GDM1 (cell line): Measurements from ENCODE around the gene INIP.

ENCODE experiments used
- DNase-seq: peaks from one replicate; lab custom pipeline; 2025; lab: John Stamatoyannopoulos, UW

INIP gene

DNA sequence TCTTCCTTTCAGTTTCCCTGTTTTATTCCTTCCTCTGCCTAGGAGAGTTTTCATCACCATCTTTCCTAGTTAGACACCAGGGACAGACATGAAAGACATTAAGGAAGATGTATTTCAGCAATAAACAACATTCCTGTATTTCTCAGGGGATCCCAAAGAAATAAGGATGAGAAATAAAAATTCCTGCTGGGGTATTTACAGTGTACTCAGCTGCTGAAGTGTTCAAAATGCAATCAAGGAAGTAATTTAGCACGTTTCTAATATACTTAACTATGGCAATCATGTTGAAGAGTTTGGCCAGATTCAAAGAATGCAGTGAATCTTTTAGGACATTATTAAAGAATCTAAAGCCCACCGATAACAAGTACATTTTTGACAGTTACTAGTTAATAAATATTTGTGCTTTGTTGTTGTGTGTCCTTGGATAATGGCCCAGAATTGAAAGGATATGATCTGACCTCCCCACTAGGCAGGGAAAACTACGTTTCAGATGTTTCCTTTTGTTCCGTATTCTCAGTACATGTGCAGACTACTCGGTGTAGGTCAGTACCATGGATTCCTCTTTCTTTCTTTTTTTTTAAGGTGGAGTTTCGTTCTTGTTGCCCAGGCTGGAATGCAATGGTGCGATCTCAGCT lies 46.8 kb downstream of the INIP start:
- no peak for DNase-seq

DNA sequence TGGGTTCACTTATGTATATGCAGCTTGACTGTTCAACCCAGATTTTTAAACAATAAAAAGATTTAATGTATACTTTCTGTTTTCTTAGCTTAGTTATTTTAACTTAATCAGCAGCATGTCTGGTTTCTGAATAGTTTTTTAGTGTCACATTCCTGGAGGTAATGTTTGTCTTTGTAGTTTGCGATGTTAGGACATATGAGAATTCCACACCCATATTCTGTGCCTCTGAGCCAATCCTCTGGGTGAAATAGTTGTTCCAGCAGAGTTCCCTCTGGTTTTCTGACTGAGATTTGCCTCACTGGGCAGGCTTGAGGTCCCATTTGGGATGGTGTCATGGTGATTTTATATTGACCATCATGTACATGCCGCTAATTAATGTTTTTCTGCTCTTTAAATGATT lies 48.6 kb downstream of the INIP start:
- no peak for DNase-seq

- no peak for DNase-seq
Observed at GRCh38 chr9:112665347-112665746, 52.6 kb downstream of the INIP start.

GRCh38 chr9:112664531-112664930 lies 53.4 kb downstream of the INIP start:
- DNase-seq: no peak

- no peak for DNase-seq
Observed at GRCh38 chr9:112663681-112664080, 54.2 kb downstream of the INIP start.

DNA sequence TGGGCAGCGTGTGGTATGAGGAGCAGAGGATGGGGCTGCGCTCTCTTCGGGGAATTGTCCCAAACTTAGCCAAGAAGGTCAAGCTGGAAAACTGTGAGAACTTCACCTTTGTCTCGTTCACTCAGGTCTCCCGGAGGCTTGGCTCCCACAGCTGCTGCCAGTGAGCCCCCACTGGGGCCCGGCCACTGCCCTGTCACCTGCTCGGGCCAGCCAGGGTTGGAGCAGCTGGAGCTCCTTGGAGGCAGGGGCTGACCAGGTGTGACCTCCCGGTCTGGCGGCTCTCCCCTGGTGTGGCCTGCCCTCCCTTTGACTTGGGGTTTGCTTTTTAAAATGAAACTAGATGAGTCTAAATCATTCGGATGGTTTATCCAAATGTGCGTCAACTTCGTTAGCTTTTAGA lies 58.0 kb downstream of the INIP start:
- DNase-seq: no peak

DNA sequence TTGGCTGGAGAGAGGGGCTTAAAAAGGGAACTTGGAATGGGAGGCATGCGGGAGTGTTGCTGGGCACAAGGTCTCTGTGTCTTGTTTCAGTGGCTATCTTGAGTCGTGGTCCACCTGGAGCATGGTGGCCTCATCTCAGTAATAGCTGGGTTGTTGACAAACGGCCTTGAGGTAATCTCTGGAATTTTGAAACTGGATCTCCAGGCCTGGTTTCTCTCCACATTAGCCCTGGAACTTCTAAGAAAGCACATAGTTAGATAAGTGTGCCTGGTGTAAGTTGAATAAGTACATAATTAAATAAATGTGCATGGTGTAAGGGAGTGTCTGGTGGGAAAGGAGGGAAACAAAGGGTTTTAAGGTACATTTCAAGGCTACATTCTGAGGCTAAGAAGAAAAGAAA lies 62.2 kb downstream of the INIP start:
- DNase-seq: no peak

DNA sequence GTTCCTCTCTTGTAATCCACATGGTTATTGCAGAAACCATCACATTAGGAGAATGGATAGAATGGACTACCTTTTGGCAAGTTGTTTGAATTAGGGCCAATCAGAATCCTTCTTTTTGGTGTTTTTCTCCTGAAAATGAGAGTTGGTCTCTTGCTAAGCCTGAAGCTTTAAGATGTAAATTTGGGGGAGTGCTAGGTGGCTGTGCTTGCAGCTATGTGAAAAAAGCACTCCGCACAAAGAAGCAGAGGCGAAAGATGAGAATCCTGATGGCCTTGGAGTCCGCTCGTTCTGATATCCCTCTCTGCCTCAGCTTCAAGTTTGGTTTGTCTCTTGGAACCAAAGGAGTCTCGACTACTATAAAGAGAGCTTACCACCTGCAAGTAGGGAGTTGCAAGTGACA lies 63.6 kb downstream of the INIP start:
- no peak for DNase-seq

GRCh38 chr9:112648624-112649023 lies 69.3 kb downstream of the INIP start:
- DNase-seq: no peak

DNA sequence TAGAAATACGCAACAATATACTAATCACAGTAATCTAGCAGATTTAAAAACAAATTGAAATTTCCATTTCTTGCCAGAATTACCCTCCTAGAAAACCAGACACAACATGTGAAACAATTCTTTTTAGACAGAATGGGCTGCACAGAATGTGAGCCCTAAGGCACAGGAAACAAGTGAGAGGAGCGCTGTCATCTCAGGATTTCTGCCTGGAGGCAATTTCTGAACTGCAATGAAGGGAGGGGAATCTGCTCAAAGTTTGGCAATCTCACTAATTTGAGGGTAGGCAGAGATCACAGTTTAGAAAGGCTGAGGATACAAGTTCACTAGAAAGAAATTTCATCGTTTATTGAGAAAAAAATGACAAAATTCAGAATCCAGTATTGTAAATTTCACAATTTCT lies 70.3 kb downstream of the INIP start:
- DNase-seq: no peak

- DNase-seq: no peak
Observed at GRCh38 chr9:112642126-112642525, 75.8 kb downstream of the INIP start.

DNA sequence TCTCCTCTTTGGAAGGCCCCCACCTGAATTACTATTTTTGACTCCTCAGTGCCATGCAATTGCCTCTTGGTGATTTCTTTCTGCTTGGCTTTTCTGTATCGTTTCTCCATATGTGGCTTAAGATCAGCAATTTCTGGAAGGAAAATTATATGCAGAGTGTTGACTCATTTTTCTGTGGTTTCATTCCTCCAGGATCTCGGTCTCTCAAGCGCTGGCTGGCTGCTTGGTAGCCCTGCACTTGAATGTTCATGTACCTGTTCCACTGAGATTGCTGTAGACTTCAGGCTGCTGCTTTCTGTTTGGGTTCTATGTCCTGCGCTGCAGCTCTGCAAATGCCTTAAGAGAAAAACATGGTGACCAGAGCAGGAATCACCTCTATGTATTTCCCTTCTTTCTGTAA lies 77.6 kb downstream of the INIP start:
- no peak for DNase-seq
